H1 (cell line): Measurements from ENCODE around the gene HTRA1. TPM values are rescaled to one million over a fixed set of nuclear protein-coding genes. Genes with fewer than 3 reads are reported as not detected.

ENCODE experiments used
- CTCF ChIA-PET: fragments of 300-600 bp; sonication (Branson Sonifier 250); formaldehyde crosslinking; loops from one replicate; lab custom pipeline; 2021; ENCODE audit not compliant: partially characterized antibody; lab: Charles Lee
- POLR2A ChIA-PET: fragments of 300-600 bp; sonication (Branson Sonifier 250); formaldehyde crosslinking; loops from one replicate; lab custom pipeline; 2021; ENCODE audit warnings: inconsistent platforms; ENCODE audit not compliant: partially characterized antibody; lab: Charles Lee
- DNase-seq, 2 experiments: peaks; one replicate each; pipeline versions ENCODE4 v3.0.0 to v3.0.0-alpha.2; 2010 to 2022; ENCODE audit warnings: low spot score in 2 of 2, low read depth in 1 of 2, mixed read lengths in 1 of 2
- FAIRE-seq: peaks from 2 replicates; lab custom pipeline; 2011; peaks lifted over from hg19 to GRCh38; lab: Jason Lieb, UNC
- H2AFZ ChIP-seq: 2 replicates; pipeline ENCODE4 v1.8.1; 2012; ENCODE audit warnings: low read length, inconsistent platforms
- H2AK5ac ChIP-seq: 2 replicates; pipeline ENCODE4 v1.6.1; 2013; ENCODE audit warnings: low read depth, low read length
- H2BK120ac ChIP-seq: replicated peaks from 2 replicates; pipeline ENCODE3; 2013; ENCODE audit warnings: low read depth, low read length, inconsistent platforms
- H2BK12ac ChIP-seq: 2 replicates; pipeline ENCODE4 v1.6.1; 2013; ENCODE audit warnings: low read depth, low read length
- H2BK15ac ChIP-seq: 2 replicates; pipeline ENCODE4 v1.6.1; 2013; ENCODE audit warnings: low read length
- H2BK20ac ChIP-seq: 2 replicates; pipeline ENCODE4 v1.6.1; 2013; ENCODE audit warnings: low read length
- H2BK5ac ChIP-seq: 2 replicates; pipeline ENCODE4 v1.6.1; 2013; ENCODE audit warnings: low read depth, low read length
- H3K14ac ChIP-seq: 2 replicates; pipeline ENCODE4 v1.6.1; 2013; ENCODE audit warnings: inconsistent platforms; ENCODE audit not compliant: insufficient read length
- H3K18ac ChIP-seq: 2 replicates; pipeline ENCODE4 v1.6.1; 2013; ENCODE audit warnings: low read length; ENCODE audit errors: extremely low read depth
- H3K23ac ChIP-seq: 2 replicates; pipeline ENCODE4 v1.6.1; 2013; ENCODE audit warnings: inconsistent platforms; ENCODE audit not compliant: insufficient read length
- H3K23me2 ChIP-seq: 2 replicates; pipeline ENCODE4 v1.6.1; 2013; ENCODE audit warnings: low read depth, low read length
- H3K27ac ChIP-seq: 2 replicates; pipeline ENCODE4 v1.6.1; 2011; ENCODE audit warnings: low read depth, low read length, inconsistent platforms
- H3K27me3 ChIP-seq, 4 experiments: replicated peaks in 1 of 4; 1 replicate in 1 of 4; 2 replicates in 3 of 4; pipeline versions ENCODE4 v1.6.1 to v1.8.1; 2011 to 2013; ENCODE audit warnings: low read length in 3 of 4, mild to moderate bottlenecking in 3 of 4, inconsistent platforms in 2 of 4, mixed read lengths in 2 of 4, moderate library complexity in 1 of 4; ENCODE audit not compliant: control insufficient read depth in 3 of 4, insufficient read depth in 3 of 4; ENCODE audit errors: extremely low read depth in 1 of 4
- H3K36me3 ChIP-seq, 4 experiments: 2 replicates each; pipeline versions ENCODE4 v1.6.1 to v1.8.1; 2011 to 2013; ENCODE audit warnings: mild to moderate bottlenecking in 4 of 4, low read length in 3 of 4, moderate library complexity in 2 of 4, control low read depth in 1 of 4, inconsistent platforms in 1 of 4; ENCODE audit not compliant: insufficient read depth in 4 of 4, control insufficient read depth in 2 of 4
- H3K4ac ChIP-seq: replicated peaks from 2 replicates; pipeline ENCODE3; 2013; ENCODE audit warnings: low read length, low read depth, mixed read lengths, inconsistent platforms; ENCODE audit not compliant: insufficient read length
- H3K4me1 ChIP-seq, 4 experiments: replicated peaks in 1 of 4; 1 replicate in 1 of 4; 2 replicates in 3 of 4; pipeline versions ENCODE4 v1.6.1 to v1.8.1; 2011 to 2013; ENCODE audit warnings: low read length in 3 of 4, inconsistent platforms in 2 of 4, mixed read lengths in 1 of 4; ENCODE audit not compliant: insufficient read depth in 4 of 4, control insufficient read depth in 3 of 4
- H3K4me2 ChIP-seq, 2 experiments: 2 replicates each; pipeline versions ENCODE4 v1.6.1 to v1.8.1; 2011 to 2013; ENCODE audit warnings: low read depth in 2 of 2, low read length in 2 of 2, control low read depth in 1 of 2, inconsistent platforms in 1 of 2, mild to moderate bottlenecking in 1 of 2; ENCODE audit not compliant: insufficient read depth in 1 of 2
- H3K4me3 ChIP-seq, 4 experiments: fragments of 200-600, 300-600 bp in 1 of 4; sonication (generic), shearing (Covaris generic), sonication (Bioruptor Twin) in 1 of 4; 2 replicates each; pipeline versions ENCODE4 v1.5.1 to v1.8.1; 2011 to 2016; ENCODE audit warnings: low read length in 4 of 4, low read depth in 3 of 4, control low read depth in 2 of 4, inconsistent platforms in 2 of 4, mild to moderate bottlenecking in 2 of 4, mixed read lengths in 1 of 4, moderate library complexity in 1 of 4; ENCODE audit not compliant: insufficient read depth in 2 of 4; ENCODE audit errors: extremely low read depth in 1 of 4
- H3K56ac ChIP-seq: replicated peaks from 2 replicates; pipeline ENCODE3; 2013; ENCODE audit warnings: low read depth, mild to moderate bottlenecking, mixed read lengths, low read length, inconsistent platforms; ENCODE audit not compliant: insufficient read length
- H3K79me1 ChIP-seq: 2 replicates; pipeline ENCODE4 v1.6.1; 2013; ENCODE audit warnings: low read depth, low read length, control low read depth
- H3K79me2 ChIP-seq, 2 experiments: 2 replicates each; pipeline versions ENCODE4 v1.6.1 to v1.8.1; 2012 to 2013; ENCODE audit warnings: low read length in 2 of 2, mild to moderate bottlenecking in 2 of 2, inconsistent platforms in 1 of 2; ENCODE audit not compliant: insufficient read depth in 2 of 2, control insufficient read depth in 1 of 2
- H3K9ac ChIP-seq, 4 experiments: replicated peaks in 1 of 4; 1 replicate in 1 of 4; 2 replicates in 3 of 4; pipeline versions ENCODE4 v1.6.1 to v1.8.1; 2011 to 2013; ENCODE audit warnings: low read depth in 3 of 4, low read length in 3 of 4, control low read depth in 2 of 4, mild to moderate bottlenecking in 2 of 4, moderate library complexity in 2 of 4, inconsistent platforms in 1 of 4; ENCODE audit errors: extremely low read depth in 1 of 4
- H3K9me3 ChIP-seq, 2 experiments: 2 replicates each; pipeline versions ENCODE4 v1.6.1 to v1.8.1; 2012 to 2013; ENCODE audit warnings: mild to moderate bottlenecking in 2 of 2, moderate library complexity in 2 of 2, control low read depth in 1 of 2, inconsistent platforms in 1 of 2, low read depth in 1 of 2, low read length in 1 of 2, mixed read lengths in 1 of 2; ENCODE audit not compliant: insufficient read depth in 2 of 2
- H4K20me1 ChIP-seq, 2 experiments: replicated peaks in 1 of 2; 2 replicates each; pipeline versions ENCODE3 to v1.8.1; 2011 to 2013; ENCODE audit warnings: inconsistent platforms in 2 of 2, low read length in 2 of 2, mild to moderate bottlenecking in 1 of 2; ENCODE audit not compliant: insufficient read depth in 2 of 2, control insufficient read depth in 1 of 2
- H4K5ac ChIP-seq: 2 replicates; pipeline ENCODE4 v1.6.1; 2013; ENCODE audit warnings: low read length, low read depth, mixed read lengths, inconsistent platforms; ENCODE audit not compliant: insufficient read length
- H4K8ac ChIP-seq: 2 replicates; pipeline ENCODE4 v1.8.0; 2013; ENCODE audit warnings: mild to moderate bottlenecking, moderate library complexity, low read length, inconsistent platforms; ENCODE audit not compliant: insufficient read depth; ENCODE audit errors: extremely low read depth
- H4K91ac ChIP-seq: replicated peaks from 2 replicates; pipeline ENCODE3; 2013; ENCODE audit warnings: low read length, mixed read lengths, inconsistent platforms; ENCODE audit not compliant: insufficient read length
- WGBS, 2 experiments: shearing (Covaris generic) in 1 of 2; methylation state at CpG; one replicate each; pipeline versions ENCODE4 v1.1.6 to v1.1.7; 2013 to 2015; ENCODE audit warnings: low lambda C conversion rate in 2 of 2, mixed read lengths in 2 of 2, inconsistent platforms in 1 of 2, low coverage in 1 of 2, missing lambda C conversion rate in 1 of 2; ENCODE audit not compliant: insufficient replicate concordance in 2 of 2, insufficient coverage in 1 of 2, insufficient read length in 1 of 2; ENCODE audit errors: extremely low coverage in 1 of 2, missing lambda C conversion rate in 1 of 2; 5-methylcytosine and 5-hydroxymethylcytosine counted together
- polyA plus RNA-seq, 7 experiments: library from polyadenylated mRNA; depleted of rRNA in 3 of 7; stranded (reverse) in 5 of 7; unstranded in 2 of 7; fragments of >200 nt in 5 of 7; fragments of 200-250 nt in 2 of 7; gene quantifications; 1 replicate in 5 of 7; 2 replicates in 1 of 7; 4 replicates in 1 of 7; pipeline versions ENCODE4 v1.2.1 to v1.2.3, GENCODE V29; 2011 to 2013; ENCODE audit warnings: missing spikeins in 2 of 7, mixed read lengths in 2 of 7
- total RNA-seq: library from RNA; stranded (reverse); fragmentation: NEBNext Ultra II Directional; extraction: Animal tissue kit (Norgen Biotek cat#: 25700); gene quantifications from 2 replicates; pipeline ENCODE4 v1.2.1, GENCODE V29; 2021

Gene HTRA1
- total and polyA plus RNA-seq, 2 of the 8 experiments (the other 6 are each of a cell fraction or from before 2014, with no cell fraction given) = 15.8 to 20.1 TPM

DNA sequence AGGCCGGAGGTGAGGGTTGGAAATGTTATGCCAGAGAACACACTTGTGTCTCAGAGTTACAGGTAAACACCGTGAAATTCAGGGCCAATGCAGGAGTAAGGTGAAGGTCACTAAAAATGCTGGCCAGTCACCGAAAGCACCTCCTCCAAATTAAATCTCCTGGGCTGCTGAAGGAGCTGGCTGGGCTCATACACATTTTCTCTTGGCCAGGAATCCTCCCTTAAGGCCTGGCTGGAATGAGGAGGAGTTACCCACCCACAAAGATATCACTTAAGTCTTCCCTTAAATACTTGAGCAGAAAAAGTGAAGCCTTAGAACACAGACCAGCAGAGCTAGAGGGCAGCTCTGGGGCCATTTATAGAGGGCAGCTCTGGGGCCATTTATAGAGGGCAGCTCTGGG lies 46.3 kb downstream of the HTRA1 start:
- H3K4ac ChIP-seq = no peak overlapping the region
- H3K4me3 ChIP-seq = no peak overlapping the region
- no peak for FAIRE-seq
- no peak overlapping the region for H2BK15ac ChIP-seq
- no peaks in the 10 kb centered on the region; a peak in 1 of 7 replicates for H3K4me1 ChIP-seq
- POLR2A ChIA-PET = no interaction called here
- no peak overlapping the region for H2BK20ac ChIP-seq
- 90% methylated on average over 3 of the region's 3 CpGs; no CpG with 5 or more reads in 1 of the 2 experiments for WGBS, 2 experiments
- no peaks in the 10 kb centered on the region for H4K20me1 ChIP-seq
- H3K56ac ChIP-seq = no peak overlapping the region
- no peaks in the 10 kb centered on the region for H3K23me2 ChIP-seq
- H3K23ac ChIP-seq = no peak overlapping the region
- CTCF ChIA-PET = interaction anchor here (0.6 to 1.7 kb wide), 5 partner anchors 9 to 238 kb away, joined by 3 to 6 read pairs (median 3); no protein-coding TSS in a partner anchor
- no peaks in the 10 kb centered on the region for H3K9me3 ChIP-seq
- no peaks in the 10 kb centered on the region for H3K36me3 ChIP-seq
- H3K9ac ChIP-seq = no peak overlapping the region
- no peak overlapping the region for H2AK5ac ChIP-seq
- no peak overlapping the region for H2BK120ac ChIP-seq
- no peak overlapping the region for H2BK5ac ChIP-seq
- no peak overlapping the region for H4K8ac ChIP-seq
- no peaks in the 10 kb centered on the region for H3K27me3 ChIP-seq
- no peak overlapping the region for H3K14ac ChIP-seq
- H3K79me2 ChIP-seq = no peaks in the 10 kb centered on the region
- H3K79me1 ChIP-seq = no peaks in the 10 kb centered on the region
- H2AFZ ChIP-seq = no peak overlapping the region
- DNase-seq = no peak
- no peak overlapping the region for H4K5ac ChIP-seq
- no peak overlapping the region for H2BK12ac ChIP-seq
- no peak overlapping the region for H4K91ac ChIP-seq
- H3K4me2 ChIP-seq = no peak overlapping the region
- H3K18ac ChIP-seq = no peak overlapping the region
- no peak overlapping the region for H3K27ac ChIP-seq
